GM18867 (cell line): ENCODE data around the gene SLC25A2.
"Not testable (repeated sequence)": the region's sequence is repeated elsewhere in the genome, so short reads cannot be mapped to it uniquely, and the experiment has no call there.

ENCODE experiments used
- ATAC-seq: cut with Tn5 transposase; IDR thresholded peaks from one replicate; pipeline ENCODE4 v1.9.1; 2021; ENCODE audit warnings: mild to moderate bottlenecking, moderate library complexity; ENCODE audit not compliant: unreplicated experiment

Gene SLC25A2

GRCh38 chr5:141303756-141304155, at the start of gene SLC25A2:
Gene SLC25A2, minus strand, starts transcription at chr5:141304049. Its CDS starts 184 bp downstream, at chr5:141303865.
- no peak for ATAC-seq

GRCh38 chr5:141351591-141351990, 47.7 kb upstream of the SLC25A2 start:
- ATAC-seq, result no peak

- ATAC-seq, result peak; percentile 96
These were observed 46.2 kb upstream of the SLC25A2 start, which contains the start of gene PCDHGB1 for GRCh38 chr5:141349917-141350619. Gene PCDHGB1, plus strand, starts transcription at chr5:141350099. Its CDS starts 162 bp downstream, at chr5:141350261.

GRCh38 chr5:141346017-141346416, 42.2 kb upstream of the SLC25A2 start:
- ATAC-seq, result not testable (repeated sequence)

- ATAC-seq, result no peak
These were observed 41.5 kb upstream of the SLC25A2 start for GRCh38 chr5:141345327-141345726.

GRCh38 chr5:141343953-141344463, 40.2 kb upstream of the SLC25A2 start:
- ATAC-seq, result no peak

- no peak for ATAC-seq
These were observed 39.5 kb upstream of the SLC25A2 start, which contains the start of gene PCDHGA3 for GRCh38 chr5:141343242-141343952. Gene PCDHGA3, plus strand, starts transcription at chr5:141343829. Its CDS starts 205 bp downstream, at chr5:141344034.

- no peak for ATAC-seq
These were observed 38.9 kb upstream of the SLC25A2 start for GRCh38 chr5:141342773-141343172.

GRCh38 chr5:141340781-141341354, 37.0 kb upstream of the SLC25A2 start:
- ATAC-seq, result not testable (repeated sequence)

- ATAC-seq, result no peak
These were observed 34.9 kb upstream of the SLC25A2 start, which contains the start of gene PCDHGA2 for GRCh38 chr5:141338538-141339306. Gene PCDHGA2, plus strand, starts transcription at chr5:141338760.

- not testable (repeated sequence) for ATAC-seq
These were observed 28.7 kb upstream of the SLC25A2 start for GRCh38 chr5:141332571-141332970.

- ATAC-seq, result peak; percentile 42
These were observed 26.6 kb upstream of the SLC25A2 start, which contains the start of gene PCDHGA1 for GRCh38 chr5:141330299-141331080. Gene PCDHGA1, plus strand, starts transcription at chr5:141330514.

GRCh38 chr5:141328231-141328630, 24.4 kb upstream of the SLC25A2 start:
- ATAC-seq, result no peak

- ATAC-seq, result peak; percentile 84
These were observed 22.4 kb upstream of the SLC25A2 start for GRCh38 chr5:141326088-141326854.

- no peak for ATAC-seq
These were observed 18.4 kb upstream of the SLC25A2 start for GRCh38 chr5:141322261-141322660.

- peak; percentile 94 for ATAC-seq
These were observed 16.6 kb upstream of the SLC25A2 start, which contains the start of gene TAF7 for GRCh38 chr5:141320225-141321169. Gene TAF7, minus strand, starts transcription at chr5:141320784. Its CDS starts 740 bp downstream, at chr5:141320044.

GRCh38 chr5:141319699-141320098, 15.8 kb upstream of the SLC25A2 start:
- ATAC-seq, result no peak

GRCh38 chr5:141319202-141319601, 15.4 kb upstream of the SLC25A2 start:
- no peak for ATAC-seq
